HG03060 (cell line): ENCODE results near the gene OASL.

Source experiments
- ATAC-seq: cut with Tn5 transposase; IDR thresholded peaks from one replicate; pipeline ENCODE4 v1.9.1; 2021; ENCODE audit warnings: low read depth, moderate number of reproducible peaks; ENCODE audit not compliant: unreplicated experiment

OASL gene

GRCh38 chr12:120994059-120994458 lies 45.0 kb downstream of the OASL start:
- ATAC-seq, result no peak

- no peak for ATAC-seq
Observed at GRCh38 chr12:120993496-120993895, 45.5 kb downstream of the OASL start.

GRCh38 chr12:120992989-120993388 lies 46.1 kb downstream of the OASL start:
- ATAC-seq, result no peak

- no peak for ATAC-seq
Observed at GRCh38 chr12:120991965-120992364, 47.1 kb downstream of the OASL start.

GRCh38 chr12:120990487-120991055 lies 48.5 kb downstream of the OASL start:
- ATAC-seq, result no peak

GRCh38 chr12:120989687-120990086 lies 49.4 kb downstream of the OASL start:
- no peak for ATAC-seq

GRCh38 chr12:120988658-120989057 lies 50.4 kb downstream of the OASL start:
- ATAC-seq, result no peak

- no peak for ATAC-seq
Observed at GRCh38 chr12:120988234-120988633, 50.8 kb downstream of the OASL start.

- no peak for ATAC-seq
Observed at GRCh38 chr12:120984351-120984898, 54.6 kb downstream of the OASL start.

GRCh38 chr12:120983759-120984158 lies 55.3 kb downstream of the OASL start:
- ATAC-seq, result no peak

- no peak for ATAC-seq
Observed at GRCh38 chr12:120982659-120983058, 56.4 kb downstream of the OASL start.

GRCh38 chr12:120981407-120981941 lies 57.6 kb downstream of the OASL start:
- no peak for ATAC-seq

GRCh38 chr12:120980800-120981368 lies 58.2 kb downstream of the OASL start:
- ATAC-seq, result no peak

- no peak for ATAC-seq
Observed at GRCh38 chr12:120979862-120980696, 59.0 kb downstream of the OASL start.

- no peak for ATAC-seq
Observed at GRCh38 chr12:120979220-120979861, 59.7 kb downstream of the OASL start.

- no peak for ATAC-seq
Observed at GRCh38 chr12:120978296-120979219, 60.5 kb downstream of the OASL start, which contains the start of gene HNF1A. HNF1A (plus strand) TSS chr12:120978543; CDS start chr12:120978769, 226 bp downstream.

GRCh38 chr12:120977531-120978295 lies 61.3 kb downstream of the OASL start:
- no peak for ATAC-seq

- no peak for ATAC-seq
Observed at GRCh38 chr12:120972870-120973543, 66.0 kb downstream of the OASL start.
